Measurements from ENCODE around the gene OR10AD1. TPM values are rescaled to one million over a fixed set of nuclear protein-coding genes. Genes with fewer than 3 reads are reported as not detected.
"Not testable (repeated sequence)": the region's sequence is repeated elsewhere in the genome, so short reads cannot be mapped to it uniquely, and the experiment has no call there.

Gene OR10AD1, protein sequence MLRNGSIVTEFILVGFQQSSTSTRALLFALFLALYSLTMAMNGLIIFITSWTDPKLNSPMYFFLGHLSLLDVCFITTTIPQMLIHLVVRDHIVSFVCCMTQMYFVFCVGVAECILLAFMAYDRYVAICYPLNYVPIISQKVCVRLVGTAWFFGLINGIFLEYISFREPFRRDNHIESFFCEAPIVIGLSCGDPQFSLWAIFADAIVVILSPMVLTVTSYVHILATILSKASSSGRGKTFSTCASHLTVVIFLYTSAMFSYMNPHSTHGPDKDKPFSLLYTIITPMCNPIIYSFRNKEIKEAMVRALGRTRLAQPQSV
- total RNA-seq: not detected in 2 replicates

DNA sequence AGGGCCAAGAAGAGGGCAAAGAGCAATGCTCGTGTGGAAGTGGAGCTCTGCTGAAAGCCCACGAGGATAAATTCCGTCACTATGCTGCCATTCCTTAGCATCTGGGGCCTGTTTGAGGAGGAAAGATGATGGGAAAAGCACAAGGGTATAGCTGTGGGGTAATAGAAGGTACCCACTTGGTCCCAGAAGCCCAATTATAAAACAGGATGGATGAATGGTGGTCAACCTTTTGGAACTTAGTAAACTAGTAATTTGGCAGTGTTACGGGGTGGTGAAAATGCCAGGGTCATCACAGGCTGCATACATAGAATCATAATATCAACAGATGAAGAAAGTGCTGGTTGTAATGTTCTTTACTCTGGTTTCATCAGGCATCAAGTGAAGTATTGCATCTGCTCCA is at the start of gene OR10AD1:
TSS of gene OR10AD1 (minus strand) at position 101 of the 400 bp plus-strand sequence. CDS start at position 101, 0 bp downstream.
- Mint-ChIP-seq H3K4me1 (peaks cover 21% of the 10 kb centered on the region), H3K9me3 (peaks cover 44% of the 10 kb centered on the region), H3K27ac (no peak within 1 kb of the TSS), H3K27me3 (no peaks in the 10 kb centered on the region), H3K4me3 (no peak within 1 kb of the TSS), H3K36me3 (ENCODE audit: low read depth) (peaks cover 56% of the 10 kb centered on the region)
- no peak for DNase-seq
- intact Hi-C loops (cut with micrococcal nuclease): no loop called here

- intact Hi-C loops (cut with micrococcal nuclease): no loop called here
- H3K9me3 Mint-ChIP-seq: no peaks in the 10 kb centered on the region
Measured at GRCh38 chr12:48247181-48247966, 44.3 kb upstream of the OR10AD1 start.

DNA sequence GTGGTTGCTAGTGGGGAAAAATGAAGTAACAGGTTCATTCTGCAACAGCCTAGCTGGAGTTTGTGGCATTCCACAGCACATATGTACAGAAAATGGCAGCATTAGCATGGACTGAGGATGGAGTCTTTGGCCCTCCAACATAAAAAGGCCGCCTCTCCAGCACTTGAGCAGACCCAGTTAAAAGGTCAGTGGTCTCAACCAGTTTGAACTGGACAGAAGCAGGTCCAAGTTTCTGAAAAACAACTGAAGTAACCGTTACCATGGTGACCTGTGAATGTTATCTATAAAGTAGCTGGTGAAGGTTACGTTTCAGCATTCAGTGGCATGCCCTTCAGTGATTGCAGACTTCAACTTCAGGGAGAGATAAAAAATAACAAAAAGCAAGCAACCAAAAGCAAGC is 34.1 kb upstream of the OR10AD1 start:
- no peak overlapping the region for H3K4me3 Mint-ChIP-seq
- H3K27ac Mint-ChIP-seq: no peak overlapping the region
- H3K4me1 Mint-ChIP-seq: no peaks in the 10 kb centered on the region
- H3K9me3 Mint-ChIP-seq: no peaks in the 10 kb centered on the region
- H3K36me3 Mint-ChIP-seq (ENCODE audit: low read depth): no peaks in the 10 kb centered on the region
- no peak for DNase-seq
- H3K27me3 Mint-ChIP-seq: peaks cover 14% of the 10 kb centered on the region
- intact Hi-C loops (cut with micrococcal nuclease): no loop called here

More at GRCh38 chr12:48247181-48247966, 44.3 kb upstream of the OR10AD1 start:
- peaks cover 16% of the 10 kb centered on the region for H3K27me3 Mint-ChIP-seq
- H3K27ac Mint-ChIP-seq: no peak overlapping the region
- no peaks in the 10 kb centered on the region for H3K4me1 Mint-ChIP-seq
- DNase-seq: no peak
- no peak overlapping the region for H3K4me3 Mint-ChIP-seq
- no peaks in the 10 kb centered on the region for H3K36me3 Mint-ChIP-seq (ENCODE audit: low read depth)

GRCh38 chr12:48235796-48236333 is 32.8 kb upstream of the OR10AD1 start:
- no peak overlapping the region for H3K4me3 Mint-ChIP-seq
- H3K36me3 Mint-ChIP-seq (ENCODE audit: low read depth): no peaks in the 10 kb centered on the region
- H3K9me3 Mint-ChIP-seq: peaks cover 4% of the 10 kb centered on the region
- no peak overlapping the region for H3K27ac Mint-ChIP-seq
- intact Hi-C loops (cut with micrococcal nuclease): no loop called here
- H3K27me3 Mint-ChIP-seq: peaks cover 15% of the 10 kb centered on the region
- no peak for DNase-seq
- H3K4me1 Mint-ChIP-seq: no peaks in the 10 kb centered on the region

GRCh38 chr12:48231169-48231958 is 28.3 kb upstream of the OR10AD1 start:
- Mint-ChIP-seq H3K9me3 (peaks cover 23% of the 10 kb centered on the region), H3K27me3 (peaks cover 26% of the 10 kb centered on the region)
- H3K4me3 Mint-ChIP-seq; H3K36me3 Mint-ChIP-seq (ENCODE audit: low read depth); H3K27ac Mint-ChIP-seq; intact Hi-C loops (cut with micrococcal nuclease); DNase-seq; H3K4me1 Mint-ChIP-seq: not testable (repeated sequence)

GRCh38 chr12:48224533-48224932 is 21.4 kb upstream of the OR10AD1 start:
- H3K4me3 Mint-ChIP-seq; H3K27ac Mint-ChIP-seq; H3K36me3 Mint-ChIP-seq (ENCODE audit: low read depth); DNase-seq; intact Hi-C loops (cut with micrococcal nuclease); H3K4me1 Mint-ChIP-seq: not testable (repeated sequence)
- peaks cover 22% of the 10 kb centered on the region for H3K9me3 Mint-ChIP-seq
- H3K27me3 Mint-ChIP-seq: peaks cover 24% of the 10 kb centered on the region

DNA sequence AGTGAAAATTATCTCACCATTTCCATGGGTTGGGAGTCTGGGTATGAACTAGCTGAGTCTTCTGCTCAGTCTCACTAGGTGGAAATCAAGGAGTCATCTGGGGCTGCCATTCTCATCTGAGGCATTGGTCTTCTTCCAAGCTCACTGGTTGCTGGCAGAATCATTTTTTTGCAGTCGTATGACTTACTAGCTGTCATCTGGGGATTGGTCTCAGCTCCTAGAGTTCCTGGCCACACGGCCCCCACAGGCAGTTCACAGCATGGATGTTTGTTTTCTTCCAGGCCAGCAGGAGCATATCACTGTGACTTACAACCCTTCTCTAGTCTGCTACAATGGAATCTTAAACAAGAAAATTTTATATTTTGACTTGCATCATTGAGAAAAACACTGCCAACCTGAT is 18.6 kb upstream of the OR10AD1 start:
- peaks cover 19% of the 10 kb centered on the region for H3K27me3 Mint-ChIP-seq
- H3K36me3 Mint-ChIP-seq (ENCODE audit: low read depth): no peaks in the 10 kb centered on the region
- H3K9me3 Mint-ChIP-seq: peaks cover 3% of the 10 kb centered on the region
- H3K4me1 Mint-ChIP-seq: no peaks in the 10 kb centered on the region
- no peak overlapping the region for H3K27ac Mint-ChIP-seq
- no peak overlapping the region for H3K4me3 Mint-ChIP-seq
- DNase-seq: no peak
- intact Hi-C loops (cut with micrococcal nuclease): no loop called here

GRCh38 chr12:48220701-48221100 is 17.6 kb upstream of the OR10AD1 start:
- intact Hi-C loops (cut with micrococcal nuclease): no loop called here
- Mint-ChIP-seq H3K4me3 (no peak overlapping the region), H3K27me3 (peaks cover 14% of the 10 kb centered on the region)

DNA sequence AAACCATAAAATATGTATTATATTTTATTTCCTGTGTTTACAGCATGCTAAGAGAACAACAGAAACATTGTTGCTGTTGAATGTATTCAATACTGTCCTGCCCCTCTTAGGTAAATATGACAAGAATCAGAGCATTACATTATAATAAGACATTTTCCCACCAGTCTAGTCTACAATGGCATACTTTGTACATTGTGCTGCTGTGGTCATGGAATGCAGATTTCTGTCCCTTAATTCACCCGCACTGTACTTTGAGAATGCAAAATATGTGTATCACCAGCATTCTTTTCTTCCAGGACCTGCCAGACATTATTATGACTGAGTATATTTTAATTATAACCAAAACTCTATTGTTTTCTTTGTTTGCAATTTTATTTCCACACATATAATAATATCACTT is 16.5 kb upstream of the OR10AD1 start:
- DNase-seq: no peak
- Mint-ChIP-seq H3K4me1 (no peaks in the 10 kb centered on the region), H3K27ac (no peak overlapping the region), H3K36me3 (ENCODE audit: low read depth) (no peaks in the 10 kb centered on the region), H3K27me3 (peaks cover 13% of the 10 kb centered on the region), H3K9me3 (no peaks in the 10 kb centered on the region), H3K4me3 (no peak overlapping the region)
- intact Hi-C loops (cut with micrococcal nuclease): no loop called here

More at GRCh38 chr12:48220701-48221100, 17.6 kb upstream of the OR10AD1 start:
- no peak overlapping the region for H3K27ac Mint-ChIP-seq
- H3K36me3 Mint-ChIP-seq (ENCODE audit: low read depth): no peaks in the 10 kb centered on the region
- peaks cover under 1% of the 10 kb centered on the region for H3K9me3 Mint-ChIP-seq
- no peak for DNase-seq
- no peaks in the 10 kb centered on the region for H3K4me1 Mint-ChIP-seq

DNA sequence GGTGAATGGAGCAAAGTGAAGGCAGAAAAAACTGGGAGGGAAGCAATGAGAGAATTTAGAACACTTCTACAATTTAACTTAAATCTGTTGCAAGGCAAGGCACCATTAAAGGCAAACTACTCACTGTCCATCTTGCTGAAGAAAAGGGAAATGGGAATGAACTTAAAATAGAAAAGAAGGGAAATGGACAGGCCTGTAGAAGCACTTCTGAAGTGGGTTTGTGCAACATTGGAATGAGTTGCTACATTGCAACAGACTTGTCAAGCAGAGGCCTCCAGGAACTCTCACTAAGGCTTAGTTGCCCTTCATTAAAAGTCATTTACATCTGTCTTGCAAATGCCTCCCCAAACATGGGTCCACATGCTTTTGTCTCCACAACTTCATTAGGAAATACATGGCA is 13.7 kb upstream of the OR10AD1 start:
- H3K9me3 Mint-ChIP-seq: no peaks in the 10 kb centered on the region
- H3K36me3 Mint-ChIP-seq (ENCODE audit: low read depth): no peaks in the 10 kb centered on the region
- no peak overlapping the region for H3K27ac Mint-ChIP-seq
- no peaks in the 10 kb centered on the region for H3K4me1 Mint-ChIP-seq
- no peak for DNase-seq
- H3K27me3 Mint-ChIP-seq: peaks cover 25% of the 10 kb centered on the region
- H3K4me3 Mint-ChIP-seq: no peak overlapping the region
- intact Hi-C loops (cut with micrococcal nuclease): no loop called here

- H3K36me3 Mint-ChIP-seq (ENCODE audit: low read depth): peaks cover 20% of the 10 kb centered on the region
- H3K27ac Mint-ChIP-seq; H3K4me3 Mint-ChIP-seq; DNase-seq; H3K4me1 Mint-ChIP-seq; intact Hi-C loops (cut with micrococcal nuclease): not testable (repeated sequence)
- peaks cover 24% of the 10 kb centered on the region for H3K27me3 Mint-ChIP-seq
- H3K9me3 Mint-ChIP-seq: peaks cover 26% of the 10 kb centered on the region
Measured at GRCh38 chr12:48209495-48209894, 6.4 kb upstream of the OR10AD1 start.

GRCh38 chr12:48202766-48203165 is 326 bp downstream of the OR10AD1 start:
- no peak overlapping the region for H3K27ac Mint-ChIP-seq
- DNase-seq: no peak
- H3K4me3 Mint-ChIP-seq: no peak overlapping the region
- H3K27me3 Mint-ChIP-seq: no peaks in the 10 kb centered on the region
- peaks cover 56% of the 10 kb centered on the region for H3K36me3 Mint-ChIP-seq (ENCODE audit: low read depth)
- H3K9me3 Mint-ChIP-seq: peaks cover 43% of the 10 kb centered on the region
- intact Hi-C loops (cut with micrococcal nuclease): no loop called here
- H3K4me1 Mint-ChIP-seq: peaks cover 21% of the 10 kb centered on the region

- no peaks in the 10 kb centered on the region for H3K27me3 Mint-ChIP-seq
- H3K36me3 Mint-ChIP-seq (ENCODE audit: low read depth): peaks cover 51% of the 10 kb centered on the region
- H3K4me3 Mint-ChIP-seq: no peak overlapping the region
- H3K9me3 Mint-ChIP-seq: peaks cover 33% of the 10 kb centered on the region
- no peak for DNase-seq
- intact Hi-C loops (cut with micrococcal nuclease): no loop called here
- peaks cover 25% of the 10 kb centered on the region for H3K4me1 Mint-ChIP-seq
- no peak overlapping the region for H3K27ac Mint-ChIP-seq
Measured at GRCh38 chr12:48201516-48201915, 1.6 kb downstream of the OR10AD1 start.
